Left ventricle myocardium inferior (tissue), 1 donor: ENCODE measurements around the gene DNAH5. TPM values are rescaled to one million over a fixed set of nuclear protein-coding genes. Genes with fewer than 3 reads are reported as not detected.

Source experiments
- DNase-seq: peaks from one replicate; pipeline ENCODE4 v3.0.0-alpha.2; 2020
- H3K27ac ChIP-seq: fragments of 200-600 bp; replicated peaks from 2 replicates; pipeline ENCODE4 v1.8.0; 2021
- H3K27me3 ChIP-seq: fragments of 200-600 bp; 2 replicates; pipeline ENCODE4 v1.8.0; 2021; ENCODE audit warnings: low read depth
- H3K36me3 ChIP-seq: fragments of 200-600 bp; 2 replicates; pipeline ENCODE4 v1.8.0; 2021
- H3K4me1 ChIP-seq: fragments of 200-600 bp; 2 replicates; pipeline ENCODE4 v1.8.0; 2021
- H3K4me3 ChIP-seq: fragments of 200-600 bp; 2 replicates; pipeline ENCODE4 v1.8.0; 2021; ENCODE audit warnings: mild to moderate bottlenecking, moderate library complexity
- H3K9me3 ChIP-seq: fragments of 200-600 bp; replicated peaks from 2 replicates; pipeline ENCODE4 v1.8.0; 2021
- CTCF ChIP-seq: fragments of 200-600 bp; IDR thresholded peaks from 2 replicates; pipeline ENCODE4 v1.8.0; 2021; ENCODE audit warnings: antibody characterized with exemption, mild to moderate bottlenecking, borderline replicate concordance
- intact Hi-C: fragments of 100-400 bp; cut with micrococcal nuclease; formaldehyde crosslinking; loops from one replicate; pipeline ENCODE4 v1.11.0; 2022
- total RNA-seq: library from RNA; stranded (reverse); fragmentation: NEBNext Ultra II Directional; extraction: Animal tissue kit (Norgen Biotek cat#: 25700); gene quantifications from one replicate; pipeline ENCODE4 v1.2.1, GENCODE V29; 2021
- donor health status: DM: no; HTN: yes; CAD: no; lungs with severe emphysema.

Gene DNAH5
- total RNA-seq, 1 donor from 2014 or later, result 0.14 TPM

GRCh38 chr5:13766236-13766635 is 178.3 kb downstream of the DNAH5 start:
- Histone ChIP-seq H3K9me3 (no peaks in the 10 kb centered on the region), H3K27me3 (no peaks in the 10 kb centered on the region), H3K4me3 (no peak overlapping the region), H3K4me1 (no peaks in the 10 kb centered on the region), H3K36me3 (no peaks in the 10 kb centered on the region), H3K27ac (no peak overlapping the region)
- TF ChIP-seq CTCF, result no peak
- no peak for DNase-seq
- intact Hi-C loops, result no loop called here

- Histone ChIP-seq H3K27me3 (no peaks in the 10 kb centered on the region), H3K4me3 (no peak overlapping the region), H3K4me1 (no peaks in the 10 kb centered on the region), H3K9me3 (no peaks in the 10 kb centered on the region), H3K27ac (no peak overlapping the region), H3K36me3 (no peaks in the 10 kb centered on the region)
- no peak for TF ChIP-seq CTCF
- DNase-seq, result no peak
- intact Hi-C loops, result no loop called here
Measured at GRCh38 chr5:13763719-13764118, 180.8 kb downstream of the DNAH5 start.

GRCh38 chr5:13749766-13750165 is 194.7 kb downstream of the DNAH5 start:
- no peak for TF ChIP-seq CTCF
- H3K4me3 ChIP-seq, result no peak overlapping the region
- intact Hi-C loops, result no loop called here

GRCh38 chr5:13746026-13746425 is 198.5 kb downstream of the DNAH5 start:
- H3K4me3 ChIP-seq, result no peak overlapping the region
- TF ChIP-seq CTCF, result no peak
- no peaks in the 10 kb centered on the region for H3K4me1 ChIP-seq
- H3K9me3 ChIP-seq, result peaks cover 5% of the 10 kb centered on the region
- H3K27ac ChIP-seq, result no peak overlapping the region
- H3K27me3 ChIP-seq, result no peaks in the 10 kb centered on the region
- intact Hi-C loops, result no loop called here
- DNase-seq, result no peak
- no peaks in the 10 kb centered on the region for H3K36me3 ChIP-seq

More at GRCh38 chr5:13749766-13750165, 194.7 kb downstream of the DNAH5 start:
- Histone ChIP-seq H3K9me3 (peaks cover 5% of the 10 kb centered on the region), H3K27me3 (no peaks in the 10 kb centered on the region), H3K4me1 (no peaks in the 10 kb centered on the region), H3K27ac (no peak overlapping the region), H3K36me3 (no peaks in the 10 kb centered on the region)
- DNase-seq, result no peak

GRCh38 chr5:13745508-13745907 is 199.0 kb downstream of the DNAH5 start:
- intact Hi-C loops, result no loop called here
- H3K27me3 ChIP-seq, result no peaks in the 10 kb centered on the region

More at GRCh38 chr5:13745508-13745907, 199.0 kb downstream of the DNAH5 start:
- no peaks in the 10 kb centered on the region for H3K36me3 ChIP-seq
- H3K4me1 ChIP-seq, result no peaks in the 10 kb centered on the region
- H3K27ac ChIP-seq, result no peak overlapping the region
- DNase-seq, result no peak
- H3K9me3 ChIP-seq, result peaks cover 5% of the 10 kb centered on the region
- H3K4me3 ChIP-seq, result no peak overlapping the region
- no peak for TF ChIP-seq CTCF
